HG03521 (cell line): ENCODE data around the gene ADRA2B.
"Not testable (repeated sequence)": the region's sequence is repeated elsewhere in the genome, so short reads cannot be mapped to it uniquely, and the experiment has no call there.

ENCODE experiments used
- ATAC-seq: cut with Tn5 transposase; IDR thresholded peaks from one replicate; pipeline ENCODE4 v1.9.1; 2021; ENCODE audit warnings: mild to moderate bottlenecking, moderate library complexity; ENCODE audit not compliant: unreplicated experiment

ADRA2B gene

GRCh38 chr2:96150791-96151594 lies 34.6 kb upstream of the ADRA2B start:
- no peak for ATAC-seq

- ATAC-seq = no peak
Observed at GRCh38 chr2:96150007-96150640, 33.8 kb upstream of the ADRA2B start.

- ATAC-seq = peak; percentile 27
Observed at GRCh38 chr2:96148410-96149217, 32.2 kb upstream of the ADRA2B start.

- no peak for ATAC-seq
Observed at GRCh38 chr2:96147593-96148201, 31.3 kb upstream of the ADRA2B start.

GRCh38 chr2:96146881-96147592 lies 30.7 kb upstream of the ADRA2B start:
- no peak for ATAC-seq

GRCh38 chr2:96146153-96146880 lies 29.9 kb upstream of the ADRA2B start:
- ATAC-seq = peak; percentile 26

GRCh38 chr2:96145848-96146152 lies 29.4 kb upstream of the ADRA2B start:
- ATAC-seq = no peak

GRCh38 chr2:96145036-96145847 lies 28.9 kb upstream of the ADRA2B start, which contains the start of gene DUSP2:
DUSP2 (minus strand) TSS chr2:96145440; CDS start chr2:96145354, 86 bp downstream.
- peak; percentile 61 for ATAC-seq

- ATAC-seq = no peak
Observed at GRCh38 chr2:96144481-96145035, 28.2 kb upstream of the ADRA2B start.

GRCh38 chr2:96143848-96144480 lies 27.6 kb upstream of the ADRA2B start:
- no peak for ATAC-seq

GRCh38 chr2:96143231-96143847 lies 27.0 kb upstream of the ADRA2B start:
- ATAC-seq = no peak

- no peak for ATAC-seq
Observed at GRCh38 chr2:96142217-96143113, 26.1 kb upstream of the ADRA2B start.

- ATAC-seq = not testable (repeated sequence)
Observed at GRCh38 chr2:96141624-96141967, 25.2 kb upstream of the ADRA2B start.

- no peak for ATAC-seq
Observed at GRCh38 chr2:96140941-96141623, 24.7 kb upstream of the ADRA2B start.

- ATAC-seq = no peak
Observed at GRCh38 chr2:96139181-96139758, 22.9 kb upstream of the ADRA2B start.
